GM21528 (cell line): ENCODE measurements around the gene MLPH.

Source experiments
- ATAC-seq: cut with Tn5 transposase; IDR thresholded peaks from one replicate; pipeline ENCODE4 v1.9.1; 2021; ENCODE audit warnings: mild to moderate bottlenecking, moderate library complexity; ENCODE audit not compliant: unreplicated experiment, low FRiP score

MLPH gene

GRCh38 chr2:237475704-237476141, 11.3 kb upstream of the MLPH start:
- no peak for ATAC-seq

- ATAC-seq = no peak
Observed at GRCh38 chr2:237478095-237478494, 9.0 kb upstream of the MLPH start.

GRCh38 chr2:237478979-237479378, 8.1 kb upstream of the MLPH start:
- no peak for ATAC-seq

- no peak for ATAC-seq
Observed at GRCh38 chr2:237479747-237480146, 7.3 kb upstream of the MLPH start.

GRCh38 chr2:237480556-237480955, 6.5 kb upstream of the MLPH start:
- no peak for ATAC-seq

- ATAC-seq = no peak
Observed at GRCh38 chr2:237480988-237481525, 6.0 kb upstream of the MLPH start.

GRCh38 chr2:237482485-237482884, 4.6 kb upstream of the MLPH start:
- no peak for ATAC-seq

- ATAC-seq = no peak
Observed at GRCh38 chr2:237483018-237483731, 3.9 kb upstream of the MLPH start.

GRCh38 chr2:237485304-237485703, 1.7 kb upstream of the MLPH start:
- ATAC-seq = no peak

- no peak for ATAC-seq
Observed at GRCh38 chr2:237485844-237486243, 1.2 kb upstream of the MLPH start.

GRCh38 chr2:237486334-237486818, 675 bp upstream of the MLPH start:
- ATAC-seq = no peak

- ATAC-seq = no peak
Observed at GRCh38 chr2:237487496-237487895, 445 bp downstream of the MLPH start.

GRCh38 chr2:237488295-237488694, 1.2 kb downstream of the MLPH start:
- ATAC-seq = no peak

GRCh38 chr2:237488901-237489860, 2.1 kb downstream of the MLPH start:
- no peak for ATAC-seq

- ATAC-seq = no peak
Observed at GRCh38 chr2:237490009-237490711, 3.1 kb downstream of the MLPH start.

- no peak for ATAC-seq
Observed at GRCh38 chr2:237490795-237491194, 3.7 kb downstream of the MLPH start.

- no peak for ATAC-seq
Observed at GRCh38 chr2:237491515-237492118, 4.6 kb downstream of the MLPH start.

GRCh38 chr2:237492137-237492890, 5.3 kb downstream of the MLPH start:
- ATAC-seq = no peak

GRCh38 chr2:237494066-237494465, 7.0 kb downstream of the MLPH start:
- ATAC-seq = no peak
